ENCODE results near the gene MEGF11. TPM values are rescaled to one million over a fixed set of nuclear protein-coding genes. Genes with fewer than 3 reads are reported as not detected.

Gene MEGF11
- polyA plus RNA-seq, 1 donor: 0.66 TPM

- WGBS (ENCODE audit: insufficient coverage, low lambda C conversion rate): 83% methylated on average over 1 of the region's 5 CpGs
- Histone ChIP-seq H3K4me1 (ENCODE audit: control insufficient read depth, insufficient read depth, low read length) (no peaks in the 10 kb centered on the region), H3K4me3 (ENCODE audit: low read length) (no peak overlapping the region), H3K27me3 (ENCODE audit: control insufficient read depth, insufficient read depth, low read length) (no peaks in the 10 kb centered on the region), H3K9me3 (ENCODE audit: control insufficient read depth, low read depth, low read length) (no peaks in the 10 kb centered on the region), H3K27ac (ENCODE audit: low read length) (no peak overlapping the region), H3K36me3 (ENCODE audit: control insufficient read depth, insufficient read depth, low read length) (no peaks in the 10 kb centered on the region)
- no peak for DNase-seq
Measured at GRCh38 chr15:65923264-65923663, 330.3 kb downstream of the MEGF11 start.

- Histone ChIP-seq H3K27me3 (ENCODE audit: control insufficient read depth, insufficient read depth, low read length) (no peaks in the 10 kb centered on the region), H3K27ac (ENCODE audit: low read length) (no peak overlapping the region), H3K9me3 (ENCODE audit: control insufficient read depth, low read depth, low read length) (no peaks in the 10 kb centered on the region), H3K4me3 (ENCODE audit: low read length) (no peak overlapping the region), H3K36me3 (ENCODE audit: control insufficient read depth, insufficient read depth, low read length) (no peaks in the 10 kb centered on the region), H3K4me1 (ENCODE audit: control insufficient read depth, insufficient read depth, low read length) (no peaks in the 10 kb centered on the region)
- 80% methylated on average over 1 of the region's 7 CpGs for WGBS (ENCODE audit: insufficient coverage, low lambda C conversion rate)
- DNase-seq: no peak
Measured at GRCh38 chr15:65922621-65923020, 330.9 kb downstream of the MEGF11 start.

GRCh38 chr15:65921780-65922179, 331.8 kb downstream of the MEGF11 start:
- Histone ChIP-seq H3K27ac (ENCODE audit: low read length) (no peak overlapping the region), H3K9me3 (ENCODE audit: control insufficient read depth, low read depth, low read length) (no peaks in the 10 kb centered on the region), H3K4me1 (ENCODE audit: control insufficient read depth, insufficient read depth, low read length) (no peaks in the 10 kb centered on the region), H3K36me3 (ENCODE audit: control insufficient read depth, insufficient read depth, low read length) (no peaks in the 10 kb centered on the region), H3K4me3 (ENCODE audit: low read length) (no peak overlapping the region), H3K27me3 (ENCODE audit: control insufficient read depth, insufficient read depth, low read length) (no peaks in the 10 kb centered on the region)
- no CpG with 5 or more reads among the region's 5 CpGs for WGBS (ENCODE audit: insufficient coverage, low lambda C conversion rate)
- DNase-seq: no peak

- H3K36me3 ChIP-seq (ENCODE audit: control insufficient read depth, insufficient read depth, low read length): no peaks in the 10 kb centered on the region
- no peaks in the 10 kb centered on the region for H3K27me3 ChIP-seq (ENCODE audit: control insufficient read depth, insufficient read depth, low read length)
- no peak overlapping the region for H3K4me3 ChIP-seq (ENCODE audit: low read length)
- WGBS (ENCODE audit: insufficient coverage, low lambda C conversion rate): no CpG with 5 or more reads among the region's 4 CpGs
- H3K9me3 ChIP-seq (ENCODE audit: control insufficient read depth, low read depth, low read length): no peaks in the 10 kb centered on the region
- H3K27ac ChIP-seq (ENCODE audit: low read length): no peak overlapping the region
- no peak for DNase-seq
- H3K4me1 ChIP-seq (ENCODE audit: control insufficient read depth, insufficient read depth, low read length): no peaks in the 10 kb centered on the region
Measured at GRCh38 chr15:65920825-65921309, 332.7 kb downstream of the MEGF11 start.

GRCh38 chr15:65920121-65920520, 333.4 kb downstream of the MEGF11 start:
- Histone ChIP-seq H3K27me3 (ENCODE audit: control insufficient read depth, insufficient read depth, low read length) (no peaks in the 10 kb centered on the region), H3K36me3 (ENCODE audit: control insufficient read depth, insufficient read depth, low read length) (peaks cover 2% of the 10 kb centered on the region), H3K27ac (ENCODE audit: low read length) (no peak overlapping the region), H3K9me3 (ENCODE audit: control insufficient read depth, low read depth, low read length) (no peaks in the 10 kb centered on the region), H3K4me1 (ENCODE audit: control insufficient read depth, insufficient read depth, low read length) (no peaks in the 10 kb centered on the region), H3K4me3 (ENCODE audit: low read length) (no peak overlapping the region)
- no peak for DNase-seq
- no CpG with 5 or more reads among the region's 1 CpG for WGBS (ENCODE audit: insufficient coverage, low lambda C conversion rate)

- Histone ChIP-seq H3K27me3 (ENCODE audit: control insufficient read depth, insufficient read depth, low read length) (no peaks in the 10 kb centered on the region), H3K4me3 (ENCODE audit: low read length) (no peak overlapping the region), H3K36me3 (ENCODE audit: control insufficient read depth, insufficient read depth, low read length) (peaks cover 2% of the 10 kb centered on the region), H3K4me1 (ENCODE audit: control insufficient read depth, insufficient read depth, low read length) (no peaks in the 10 kb centered on the region), H3K9me3 (ENCODE audit: control insufficient read depth, low read depth, low read length) (no peaks in the 10 kb centered on the region), H3K27ac (ENCODE audit: low read length) (no peak overlapping the region)
- WGBS (ENCODE audit: insufficient coverage, low lambda C conversion rate): no CpG with 5 or more reads among the region's 9 CpGs
- no peak for DNase-seq
Measured at GRCh38 chr15:65919353-65919752, 334.2 kb downstream of the MEGF11 start.

- no CpG with 5 or more reads among the region's 5 CpGs for WGBS (ENCODE audit: insufficient coverage, low lambda C conversion rate)
- DNase-seq: no peak
Measured at GRCh38 chr15:65918945-65919344, 334.6 kb downstream of the MEGF11 start.

GRCh38 chr15:65918357-65918920, 335.1 kb downstream of the MEGF11 start:
- Histone ChIP-seq H3K4me3 (ENCODE audit: low read length) (no peak overlapping the region), H3K36me3 (ENCODE audit: control insufficient read depth, insufficient read depth, low read length) (peaks cover 2% of the 10 kb centered on the region), H3K27ac (ENCODE audit: low read length) (no peak overlapping the region), H3K9me3 (ENCODE audit: control insufficient read depth, low read depth, low read length) (no peaks in the 10 kb centered on the region), H3K27me3 (ENCODE audit: control insufficient read depth, insufficient read depth, low read length) (no peaks in the 10 kb centered on the region), H3K4me1 (ENCODE audit: control insufficient read depth, insufficient read depth, low read length) (no peaks in the 10 kb centered on the region)
- no CpG with 5 or more reads among the region's 3 CpGs for WGBS (ENCODE audit: insufficient coverage, low lambda C conversion rate)
- DNase-seq: no peak

More at GRCh38 chr15:65918945-65919344, 334.6 kb downstream of the MEGF11 start:
- no peak overlapping the region for H3K27ac ChIP-seq (ENCODE audit: low read length)
- H3K36me3 ChIP-seq (ENCODE audit: control insufficient read depth, insufficient read depth, low read length): peaks cover 2% of the 10 kb centered on the region
- no peaks in the 10 kb centered on the region for H3K27me3 ChIP-seq (ENCODE audit: control insufficient read depth, insufficient read depth, low read length)
- no peaks in the 10 kb centered on the region for H3K9me3 ChIP-seq (ENCODE audit: control insufficient read depth, low read depth, low read length)
- H3K4me3 ChIP-seq (ENCODE audit: low read length): no peak overlapping the region
- H3K4me1 ChIP-seq (ENCODE audit: control insufficient read depth, insufficient read depth, low read length): no peaks in the 10 kb centered on the region

- H3K4me1 ChIP-seq (ENCODE audit: control insufficient read depth, insufficient read depth, low read length): no peaks in the 10 kb centered on the region
- no CpG with 5 or more reads among the region's 4 CpGs for WGBS (ENCODE audit: insufficient coverage, low lambda C conversion rate)
- DNase-seq: no peak
- no peak overlapping the region for H3K27ac ChIP-seq (ENCODE audit: low read length)
- no peaks in the 10 kb centered on the region for H3K9me3 ChIP-seq (ENCODE audit: control insufficient read depth, low read depth, low read length)
- H3K36me3 ChIP-seq (ENCODE audit: control insufficient read depth, insufficient read depth, low read length): peaks cover 2% of the 10 kb centered on the region
- no peak overlapping the region for H3K4me3 ChIP-seq (ENCODE audit: low read length)
- H3K27me3 ChIP-seq (ENCODE audit: control insufficient read depth, insufficient read depth, low read length): no peaks in the 10 kb centered on the region
Measured at GRCh38 chr15:65917936-65918335, 335.6 kb downstream of the MEGF11 start.

- Histone ChIP-seq H3K27ac (ENCODE audit: low read length) (no peak overlapping the region), H3K9me3 (ENCODE audit: control insufficient read depth, low read depth, low read length) (no peaks in the 10 kb centered on the region), H3K4me3 (ENCODE audit: low read length) (no peak overlapping the region), H3K27me3 (ENCODE audit: control insufficient read depth, insufficient read depth, low read length) (no peaks in the 10 kb centered on the region), H3K36me3 (ENCODE audit: control insufficient read depth, insufficient read depth, low read length) (peaks cover 2% of the 10 kb centered on the region), H3K4me1 (ENCODE audit: control insufficient read depth, insufficient read depth, low read length) (no peaks in the 10 kb centered on the region)
- no peak for DNase-seq
- no CpG with 5 or more reads among the region's 3 CpGs for whole genome bisulfite sequencing (ENCODE audit: insufficient coverage, low lambda C conversion rate)
Measured at GRCh38 chr15:65917407-65917756, 336.2 kb downstream of the MEGF11 start.

- H3K4me1 ChIP-seq (ENCODE audit: control insufficient read depth, insufficient read depth, low read length): no peaks in the 10 kb centered on the region
- H3K9me3 ChIP-seq (ENCODE audit: control insufficient read depth, low read depth, low read length): no peaks in the 10 kb centered on the region
- peaks cover 7% of the 10 kb centered on the region for H3K36me3 ChIP-seq (ENCODE audit: control insufficient read depth, insufficient read depth, low read length)
- no peak overlapping the region for H3K27ac ChIP-seq (ENCODE audit: low read length)
- peak; percentile 16 to 34 for DNase-seq
- no peak overlapping the region for H3K4me3 ChIP-seq (ENCODE audit: low read length)
- no peaks in the 10 kb centered on the region for H3K27me3 ChIP-seq (ENCODE audit: control insufficient read depth, insufficient read depth, low read length)
- no CpG with 5 or more reads among the region's 16 CpGs for WGBS (ENCODE audit: insufficient coverage, low lambda C conversion rate)
Measured at GRCh38 chr15:65916664-65917406, 336.7 kb downstream of the MEGF11 start.
